ENCODE results near the gene TEKT1.
"Not testable (repeated sequence)": the region's sequence is repeated elsewhere in the genome, so short reads cannot be mapped to it uniquely, and the experiment has no call there.

The TEKT1 gene

DNA sequence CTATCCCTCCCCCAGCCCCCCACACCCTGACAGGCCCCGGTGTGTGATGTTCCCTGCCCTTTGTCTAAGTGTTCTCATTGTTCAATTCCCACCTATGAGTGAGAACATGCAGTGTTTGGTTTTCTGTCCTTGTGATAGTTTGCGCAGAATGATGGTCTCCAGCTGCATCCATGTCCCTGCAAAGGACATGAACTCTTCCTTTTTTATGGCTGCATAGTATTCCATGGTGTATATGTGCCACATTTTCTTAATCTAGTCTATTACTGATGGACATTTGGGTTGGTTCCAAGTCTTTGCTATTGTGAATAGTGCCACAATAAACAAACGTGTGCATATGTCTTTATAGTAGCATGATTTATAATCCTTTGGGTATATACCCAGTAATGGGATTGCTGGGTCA lies 15.2 kb downstream of the TEKT1 start:
- in situ Hi-C loops (cut with HindIII; ENCODE audit: low sequenced_read_pairs) = not testable (repeated sequence)

DNA sequence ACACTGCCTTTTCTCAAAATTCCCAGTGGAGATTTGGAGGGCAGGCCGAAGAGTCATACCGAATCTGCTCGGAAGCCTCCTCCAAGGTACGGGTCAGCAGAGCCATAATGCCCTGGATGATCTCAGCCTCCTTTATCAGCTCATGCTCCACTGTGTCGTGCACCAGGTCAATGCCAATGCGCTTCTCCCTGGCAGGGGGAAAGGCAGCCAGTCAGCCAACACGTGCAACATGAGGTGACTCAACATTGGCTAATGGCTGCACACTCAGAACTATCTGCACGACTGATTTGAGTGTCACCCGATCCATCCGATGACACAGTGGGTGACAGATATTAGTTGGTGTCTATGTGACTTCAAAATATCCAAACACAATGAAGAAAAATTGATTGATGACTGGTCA lies 15.8 kb downstream of the TEKT1 start:
- in situ Hi-C loops (cut with HindIII; ENCODE audit: low sequenced_read_pairs) = no loop called here

DNA sequence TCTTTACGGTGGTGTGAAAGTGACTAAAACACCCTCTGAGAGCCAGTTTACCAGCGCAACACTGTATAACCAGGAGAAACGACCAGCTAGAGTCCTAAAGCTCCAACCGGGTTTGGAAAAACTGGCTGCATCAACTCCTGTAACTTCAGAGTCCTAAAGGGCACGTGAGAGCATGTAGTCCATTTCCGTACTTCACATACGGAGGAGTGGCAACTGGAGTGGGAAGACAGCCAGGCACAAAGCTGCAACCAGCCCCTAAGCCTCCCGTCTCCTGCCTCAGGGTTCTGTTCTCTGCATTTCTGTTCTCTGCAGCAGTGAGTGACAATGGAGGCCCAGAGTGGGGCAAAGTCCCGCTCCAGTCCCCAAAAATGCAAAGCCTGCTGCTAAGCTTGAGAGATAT lies 19.2 kb downstream of the TEKT1 start:
- in situ Hi-C loops (cut with HindIII; ENCODE audit: low sequenced_read_pairs) = no loop called here

DNA sequence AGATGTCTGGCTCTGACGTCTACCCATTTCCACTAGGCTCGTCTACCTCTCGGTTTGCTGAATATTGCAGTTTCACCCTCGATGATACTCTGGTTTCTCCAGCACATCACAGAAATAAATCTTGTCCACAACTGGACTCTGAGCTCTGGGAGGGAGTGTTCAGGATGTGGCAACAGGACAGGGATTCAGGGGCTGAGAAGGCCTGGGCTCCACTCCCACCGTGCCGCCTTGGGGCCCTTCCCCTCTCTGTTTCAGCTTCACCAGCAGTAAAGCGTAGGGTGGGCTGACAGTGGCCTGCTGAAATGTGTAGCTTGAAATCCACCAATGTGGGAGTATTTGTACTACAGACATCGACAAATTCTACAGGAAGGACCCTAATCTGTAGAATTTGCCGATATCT lies 20.0 kb downstream of the TEKT1 start:
- in situ Hi-C loops (cut with HindIII; ENCODE audit: low sequenced_read_pairs) = no loop called here

DNA sequence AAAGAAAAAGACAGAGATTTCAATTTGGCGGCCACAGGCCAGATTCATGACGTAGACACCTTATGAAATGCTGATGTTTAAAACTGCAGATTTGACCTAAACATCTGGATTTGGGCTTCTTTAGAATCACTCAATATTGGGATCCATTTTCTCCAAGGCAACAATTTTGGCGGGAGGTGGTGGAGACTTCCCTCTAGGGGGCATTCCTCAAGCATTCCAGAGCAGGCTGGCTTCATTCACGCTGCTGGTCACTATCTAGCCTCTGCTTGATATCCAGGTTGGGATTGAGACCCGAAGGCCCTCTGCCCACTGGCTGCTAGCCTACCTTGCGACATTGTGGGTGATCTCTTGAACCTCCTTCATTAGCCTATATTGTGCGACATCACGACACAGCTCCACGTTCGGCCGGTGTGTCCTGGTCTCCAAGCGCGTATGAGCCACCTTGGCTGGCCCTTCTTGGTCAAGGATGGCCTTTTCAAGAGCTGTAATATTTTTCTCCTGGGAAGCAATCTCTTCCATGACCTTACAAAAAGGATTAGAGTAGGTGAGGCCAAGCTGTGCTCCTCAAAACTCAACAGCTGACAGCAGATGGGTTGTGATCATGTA lies 31.0 kb downstream of the TEKT1 start:
- in situ Hi-C loops (cut with HindIII; ENCODE audit: low sequenced_read_pairs) = no loop called here

DNA sequence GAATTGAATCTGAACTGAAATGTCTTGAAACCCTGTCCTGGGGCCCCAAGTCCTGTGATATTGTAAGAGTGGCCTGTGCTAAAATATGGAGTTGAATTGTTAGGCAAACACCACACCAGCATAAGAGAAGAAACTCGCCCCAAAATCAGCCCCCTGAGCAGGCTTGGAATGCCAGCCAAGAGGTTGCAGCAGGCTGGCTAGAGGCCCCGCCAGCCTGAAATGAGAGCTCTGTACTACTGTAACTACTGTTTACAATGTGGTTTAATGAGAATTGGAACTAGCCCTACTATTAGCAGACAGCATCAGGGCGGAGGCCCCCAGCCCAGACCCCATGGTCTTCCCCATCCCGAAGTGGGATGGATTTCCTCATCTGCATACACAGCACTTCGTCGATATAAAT lies 31.8 kb downstream of the TEKT1 start:
- in situ Hi-C loops (cut with HindIII; ENCODE audit: low sequenced_read_pairs) = no loop called here

DNA sequence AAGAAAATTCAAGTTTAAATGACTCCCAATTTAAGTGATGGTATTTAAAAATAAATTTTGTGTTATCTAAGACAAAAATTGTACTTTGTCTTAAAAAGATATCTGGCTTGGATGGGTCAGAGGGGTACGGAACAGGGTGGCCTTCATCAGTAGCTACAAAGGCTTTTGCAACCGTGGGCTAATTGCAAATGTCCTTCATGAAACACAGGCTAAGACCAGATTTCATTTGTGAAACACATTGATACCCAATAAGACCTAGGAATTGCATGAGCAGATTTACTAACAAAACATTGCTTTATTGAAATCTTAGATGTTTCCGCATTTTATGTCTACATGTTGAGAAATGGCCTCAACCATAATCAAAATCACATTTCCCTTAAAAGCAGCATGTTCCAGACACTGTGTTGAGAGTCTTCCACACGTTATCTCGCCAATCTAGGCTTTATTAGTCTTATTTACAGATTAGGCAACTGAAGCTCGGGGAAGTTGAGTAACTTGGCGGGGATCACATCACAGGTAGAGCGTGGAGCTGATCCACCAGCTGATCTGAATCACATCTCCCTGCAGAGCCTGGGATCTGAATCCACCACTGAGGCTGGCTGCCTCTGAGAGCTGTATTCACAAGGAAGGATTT lies 33.7 kb downstream of the TEKT1 start:
- in situ Hi-C loops (cut with HindIII; ENCODE audit: low sequenced_read_pairs) = no loop called here

DNA sequence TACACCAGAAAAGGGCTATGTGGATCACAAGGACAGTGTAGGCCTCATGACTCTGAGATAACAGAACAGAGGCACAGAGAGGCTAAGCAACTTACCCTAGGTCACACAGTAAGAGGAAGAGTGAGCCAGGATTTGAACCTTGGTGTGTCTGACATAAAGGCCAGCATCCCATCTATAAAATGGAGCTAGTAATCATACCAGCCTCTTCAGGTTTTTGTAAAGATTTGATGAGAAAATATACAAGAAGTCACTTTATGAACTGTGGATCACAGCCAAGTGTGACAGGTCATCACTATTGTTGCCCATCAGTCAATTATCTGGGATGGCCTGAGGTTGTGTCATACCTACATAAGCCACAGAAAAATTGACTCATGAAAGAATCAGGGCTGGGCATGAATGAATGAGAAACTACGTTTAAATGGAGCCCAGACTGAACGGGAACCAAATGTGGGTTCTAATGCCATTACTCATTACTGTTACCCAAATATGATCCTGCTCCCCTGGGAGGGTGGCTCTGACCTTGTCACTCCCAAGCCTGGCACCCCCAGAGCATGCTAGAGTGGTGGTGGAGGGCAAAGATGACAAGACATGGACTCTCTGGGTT lies 34.5 kb downstream of the TEKT1 start:
- in situ Hi-C loops (cut with HindIII; ENCODE audit: low sequenced_read_pairs) = no loop called here

DNA sequence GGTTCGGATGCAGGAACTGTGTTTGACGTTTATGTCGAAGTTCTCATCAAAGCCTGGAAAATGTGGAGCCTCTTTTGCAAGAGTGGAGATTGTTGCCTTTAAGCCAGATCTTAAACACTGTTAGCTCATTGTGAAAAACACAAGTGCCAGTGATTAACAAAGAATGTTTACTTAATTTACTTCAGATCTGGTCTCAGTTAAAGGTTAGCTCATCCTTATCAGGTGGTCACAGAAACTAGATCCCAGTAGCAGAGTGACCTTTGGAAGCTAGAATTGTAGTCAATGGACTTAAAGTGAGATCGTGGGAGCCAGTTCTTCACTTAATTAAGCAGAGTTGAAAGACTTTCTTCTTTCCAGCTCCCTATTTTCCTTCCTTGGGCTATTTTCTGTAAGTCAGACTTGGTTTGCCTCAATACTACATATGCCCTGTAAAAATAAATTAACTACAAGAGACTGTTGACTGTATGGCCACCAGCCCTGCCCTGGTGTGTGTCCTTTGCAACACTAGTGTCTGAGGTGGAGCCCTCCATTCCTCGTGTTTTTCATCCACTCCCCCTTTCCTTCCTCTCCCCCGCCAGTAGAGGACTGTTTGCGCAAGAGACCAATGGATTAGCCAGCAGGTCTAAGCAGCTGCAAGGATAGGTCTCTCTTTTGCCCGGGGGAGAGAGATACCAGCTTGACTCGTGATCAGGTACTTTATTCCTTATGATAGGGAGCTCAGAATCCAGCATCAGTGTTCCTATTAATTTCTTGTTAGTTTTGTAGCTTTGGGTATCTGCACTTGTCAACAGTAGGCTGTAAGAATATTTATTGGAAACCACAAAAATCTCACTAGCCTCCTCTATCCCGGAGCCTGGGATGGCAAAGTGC lies 35.3 kb downstream of the TEKT1 start:
- in situ Hi-C loops (cut with HindIII; ENCODE audit: low sequenced_read_pairs) = no loop called here

DNA sequence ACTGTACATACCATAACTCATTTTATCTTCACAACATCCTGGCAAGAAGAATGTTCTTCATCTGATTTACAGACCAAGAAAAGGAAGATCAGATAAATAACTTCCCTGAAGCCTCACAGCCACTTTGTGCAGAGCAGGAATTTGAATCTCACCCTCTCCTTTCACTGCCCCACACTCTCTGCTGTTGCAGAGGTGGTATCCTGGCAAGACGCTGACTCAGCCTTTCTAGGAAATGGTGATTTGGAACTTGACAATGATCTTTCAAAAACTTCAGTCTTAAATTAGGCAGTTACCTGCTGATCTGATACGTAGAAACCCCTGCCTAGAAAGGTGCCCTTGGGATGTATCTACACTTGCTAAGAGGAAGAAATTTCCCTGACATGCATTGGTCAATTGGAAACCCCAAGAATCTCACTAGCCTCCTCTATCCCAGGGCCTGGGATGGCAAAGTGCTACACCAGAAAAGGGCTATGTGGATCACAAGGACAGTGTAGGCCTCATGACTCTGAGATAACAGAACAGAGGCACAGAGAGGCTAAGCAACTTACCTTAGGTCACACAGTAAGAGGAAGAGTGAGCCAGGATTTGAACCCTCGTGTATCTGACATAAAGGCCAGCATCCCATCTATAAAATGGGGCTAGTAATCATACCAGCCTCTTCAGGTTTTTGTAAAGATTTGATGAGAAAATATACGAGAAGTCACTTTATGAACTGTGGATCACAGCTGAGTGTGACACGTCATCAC lies 37.6 kb downstream of the TEKT1 start:
- in situ Hi-C loops (cut with HindIII; ENCODE audit: low sequenced_read_pairs) = no loop called here

DNA sequence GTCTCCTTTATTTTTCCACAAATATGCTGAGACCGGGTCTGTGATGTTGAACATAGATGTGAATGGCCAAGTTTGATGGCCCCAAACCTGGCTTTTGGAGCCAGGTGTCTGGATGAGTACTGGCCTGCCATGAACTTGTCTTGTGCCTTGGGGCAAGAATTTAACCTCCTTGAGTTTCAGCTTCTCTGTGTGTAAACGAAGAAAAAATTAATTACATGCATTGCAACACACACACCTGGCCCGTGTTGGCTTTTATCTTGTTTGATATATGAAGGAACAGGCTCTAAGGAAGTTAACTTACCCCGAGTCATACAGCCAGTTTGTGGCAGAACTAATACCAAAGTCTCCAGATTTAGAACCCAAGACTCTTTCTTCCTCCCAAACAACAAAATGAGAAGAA lies 42.4 kb downstream of the TEKT1 start:
- in situ Hi-C loops (cut with HindIII; ENCODE audit: low sequenced_read_pairs) = no loop called here

DNA sequence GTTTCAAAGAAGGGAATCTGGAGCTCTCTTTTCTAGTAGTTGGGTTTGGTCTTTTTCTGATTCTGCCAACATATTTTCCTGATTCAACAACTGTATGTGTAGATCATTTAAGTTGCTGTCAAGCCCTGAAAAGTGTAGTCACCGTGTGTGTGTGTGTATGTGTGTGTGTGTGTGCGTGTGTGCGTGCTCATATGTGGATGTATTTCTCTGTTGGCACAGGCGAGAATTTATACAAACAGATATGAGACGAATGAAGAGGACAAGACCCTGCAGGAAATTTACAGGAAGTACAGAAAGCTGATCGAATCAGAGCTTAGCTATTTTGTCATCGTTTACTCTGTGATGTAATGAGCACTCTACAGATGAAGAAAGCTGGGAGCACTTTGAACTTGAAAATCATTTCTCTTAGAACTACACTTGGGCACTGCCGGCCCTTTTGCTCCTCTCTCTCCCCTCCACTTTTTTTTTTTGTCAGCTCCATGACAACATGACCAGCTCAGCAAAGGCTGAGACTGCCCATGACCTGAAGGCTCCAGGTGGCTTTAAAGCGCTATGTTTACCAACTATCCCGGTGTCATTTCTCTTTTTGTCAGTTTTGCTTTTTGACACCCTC lies 44.3 kb downstream of the TEKT1 start:
- in situ Hi-C loops (cut with HindIII; ENCODE audit: low sequenced_read_pairs) = no loop called here

DNA sequence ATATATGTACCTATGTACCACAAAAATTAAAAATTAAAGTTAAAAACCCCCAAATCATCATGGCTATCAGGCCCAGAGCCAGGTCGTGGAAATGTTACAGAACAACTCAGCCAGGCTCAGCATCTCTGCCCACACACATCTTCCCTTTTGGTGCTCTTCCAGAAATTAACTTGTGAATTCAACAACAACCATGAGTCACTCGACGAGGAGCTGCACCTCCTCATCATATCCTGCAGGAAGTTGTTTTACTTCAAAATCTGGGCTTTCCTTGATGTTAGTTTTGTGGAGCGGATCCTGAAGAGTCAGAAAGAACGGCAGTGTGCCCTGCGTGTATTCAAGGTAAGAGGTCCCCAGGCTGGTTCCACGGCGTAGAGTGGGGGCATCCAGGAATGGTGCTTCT lies 44.9 kb downstream of the TEKT1 start:
- in situ Hi-C loops (cut with HindIII; ENCODE audit: low sequenced_read_pairs) = no loop called here

DNA sequence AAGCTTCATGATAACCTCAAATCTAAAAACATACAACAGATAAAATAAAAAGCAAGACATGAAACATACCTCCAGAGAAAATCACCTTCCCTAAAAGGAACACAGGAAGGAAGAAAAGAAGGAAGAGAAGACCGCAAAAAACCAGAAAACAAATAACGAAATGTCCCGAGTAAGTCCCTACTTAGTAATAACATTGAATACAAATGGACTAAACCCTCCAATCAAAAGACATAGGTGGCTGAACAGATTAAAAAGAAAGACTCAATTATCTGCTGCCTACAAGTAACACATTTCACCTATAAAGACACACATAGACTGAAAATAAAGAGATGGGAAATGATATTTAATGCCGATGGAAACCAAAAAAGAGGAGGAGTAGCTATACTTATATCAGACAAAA lies 49.3 kb downstream of the TEKT1 start:
- in situ Hi-C loops (cut with HindIII; ENCODE audit: low sequenced_read_pairs) = no loop called here

DNA sequence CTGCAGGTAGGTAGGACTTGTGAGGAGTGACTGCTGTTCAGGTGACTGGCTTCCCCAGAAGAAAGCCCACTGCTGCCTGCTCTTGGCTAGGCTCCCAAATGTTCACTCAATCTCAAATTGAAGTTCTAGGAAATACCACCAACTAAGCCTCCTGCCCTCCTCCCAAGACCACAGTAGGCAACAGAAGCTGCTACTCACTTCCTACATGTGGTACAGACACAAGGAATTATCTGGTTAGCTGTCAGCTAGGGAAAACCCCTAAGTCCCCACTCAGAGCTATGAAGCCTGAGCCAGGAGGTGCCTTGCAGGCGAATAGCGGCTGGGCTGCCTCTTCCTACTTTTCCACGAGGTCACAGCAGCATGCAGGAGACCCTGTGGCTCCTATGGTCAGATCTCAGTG lies 50.6 kb downstream of the TEKT1 start:
- in situ Hi-C loops (cut with HindIII; ENCODE audit: low sequenced_read_pairs) = no loop called here

DNA sequence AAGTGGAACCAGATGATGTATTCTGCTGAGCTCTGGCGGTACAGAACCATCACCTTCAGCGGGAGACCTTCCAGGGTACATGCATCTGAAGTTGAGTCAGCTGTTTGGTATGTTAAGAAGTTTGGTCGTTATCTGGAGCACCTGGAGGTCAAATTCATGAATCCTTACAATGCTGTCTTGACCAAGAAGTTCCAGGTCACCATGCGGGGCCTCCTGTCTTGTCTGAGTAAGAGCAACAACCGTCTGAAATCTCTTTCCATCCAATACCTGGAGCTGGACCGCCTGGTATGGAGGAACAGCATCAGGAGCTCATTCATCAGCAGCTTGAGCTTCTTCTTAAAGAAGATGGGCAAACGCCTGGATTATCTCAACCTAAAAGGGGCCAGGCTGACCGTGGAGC lies 51.5 kb downstream of the TEKT1 start:
- in situ Hi-C loops (cut with HindIII; ENCODE audit: low sequenced_read_pairs) = no loop called here

DNA sequence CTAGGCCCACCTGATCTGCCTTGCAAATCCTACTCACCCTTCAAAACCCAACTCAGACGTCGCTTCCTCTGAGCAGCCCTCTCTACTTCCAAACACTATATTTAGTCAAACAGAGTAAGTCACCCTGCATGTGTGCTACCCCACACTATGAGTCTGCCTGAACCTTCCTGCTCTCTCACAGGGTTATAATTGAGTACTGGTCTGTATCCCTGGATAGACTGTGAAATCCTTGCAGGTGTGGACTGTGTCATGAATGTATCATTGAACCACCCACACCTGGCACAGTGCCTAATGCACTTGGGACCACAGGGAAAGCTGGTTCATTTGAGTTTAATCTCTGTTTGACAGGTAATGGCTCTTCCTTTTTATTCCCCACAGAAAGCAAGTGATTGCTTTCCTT lies 52.1 kb downstream of the TEKT1 start:
- in situ Hi-C loops (cut with HindIII; ENCODE audit: low sequenced_read_pairs) = no loop called here

DNA sequence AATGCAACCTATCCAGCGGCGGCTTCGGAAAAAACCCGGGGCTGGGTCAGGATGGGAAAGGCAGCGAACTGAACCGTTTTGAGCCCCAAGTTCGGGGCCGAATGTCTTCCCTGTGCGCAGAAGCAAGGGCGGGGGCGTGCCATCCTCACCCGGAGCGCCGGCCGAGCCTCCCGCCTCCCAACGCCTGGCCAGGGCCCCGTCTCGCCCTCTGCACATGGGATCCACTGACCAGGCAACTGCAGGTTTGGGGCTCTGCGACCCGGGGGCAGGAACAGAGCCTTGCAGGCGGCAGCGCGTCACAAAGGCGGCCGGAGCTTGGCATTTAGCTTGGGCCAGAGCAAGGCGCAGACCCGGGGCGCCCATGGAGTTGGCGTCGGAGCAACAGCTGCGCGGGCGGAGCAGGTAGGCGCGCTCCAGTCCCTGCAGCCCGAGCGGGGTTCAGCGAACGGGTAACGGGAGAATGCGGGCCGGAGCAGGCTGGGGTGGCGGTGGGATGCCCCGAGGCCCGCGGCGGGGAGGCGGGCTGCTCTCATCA lies 55.6 kb downstream of the TEKT1 start, which contains the start of gene FBXO39:
Gene FBXO39 (plus strand): TSS at position 345 of the 535 bp plus-strand sequence. CDS start 3,654 bp downstream, outside the sequence.
- in situ Hi-C loops (cut with HindIII; ENCODE audit: low sequenced_read_pairs) = no loop called here

DNA sequence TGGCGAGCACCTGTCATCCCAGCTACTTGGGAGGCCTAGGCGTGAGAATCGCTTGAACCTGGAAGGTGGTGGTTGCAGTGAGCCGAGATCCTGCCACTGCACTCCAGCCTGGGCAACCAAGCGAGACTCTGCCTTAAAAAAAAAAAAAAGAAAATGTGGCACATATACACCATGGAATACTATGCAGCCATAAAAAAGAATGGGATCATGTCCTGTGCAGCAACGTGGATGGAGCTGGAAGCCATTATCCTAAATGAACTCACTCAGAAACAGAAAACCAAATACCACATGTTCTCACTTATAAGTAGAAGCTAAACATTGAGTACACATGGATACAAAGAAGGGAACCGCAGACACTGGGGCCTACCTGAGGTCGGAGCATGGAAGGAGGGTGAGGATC lies 56.6 kb downstream of the TEKT1 start:
- in situ Hi-C loops (cut with HindIII; ENCODE audit: low sequenced_read_pairs) = not testable (repeated sequence)

DNA sequence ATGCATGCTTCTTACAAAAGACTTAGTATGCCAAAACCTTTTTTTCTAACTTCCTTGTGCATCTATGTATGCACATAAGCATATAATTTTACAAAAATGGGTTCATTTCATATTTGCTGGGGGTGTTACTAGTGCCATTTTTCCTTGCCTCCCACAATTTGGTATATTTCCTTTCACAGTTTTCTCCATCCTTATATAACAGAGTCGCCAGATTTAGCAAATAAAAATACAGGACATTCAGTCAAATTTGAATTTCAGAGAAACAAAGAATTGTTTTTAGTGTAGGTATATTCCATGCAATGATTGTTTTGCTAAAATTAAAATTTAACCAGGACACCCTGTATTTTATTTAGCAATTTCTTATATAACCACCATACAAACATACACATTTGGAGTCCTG lies 59.5 kb downstream of the TEKT1 start:
- in situ Hi-C loops (cut with HindIII; ENCODE audit: low sequenced_read_pairs) = no loop called here
